HG03521 (cell line): ENCODE measurements around the gene ITGBL1.

Experiments used
- ATAC-seq: cut with Tn5 transposase; IDR thresholded peaks from one replicate; pipeline ENCODE4 v1.9.1; 2021; ENCODE audit warnings: mild to moderate bottlenecking, moderate library complexity; ENCODE audit not compliant: unreplicated experiment

Gene ITGBL1

DNA sequence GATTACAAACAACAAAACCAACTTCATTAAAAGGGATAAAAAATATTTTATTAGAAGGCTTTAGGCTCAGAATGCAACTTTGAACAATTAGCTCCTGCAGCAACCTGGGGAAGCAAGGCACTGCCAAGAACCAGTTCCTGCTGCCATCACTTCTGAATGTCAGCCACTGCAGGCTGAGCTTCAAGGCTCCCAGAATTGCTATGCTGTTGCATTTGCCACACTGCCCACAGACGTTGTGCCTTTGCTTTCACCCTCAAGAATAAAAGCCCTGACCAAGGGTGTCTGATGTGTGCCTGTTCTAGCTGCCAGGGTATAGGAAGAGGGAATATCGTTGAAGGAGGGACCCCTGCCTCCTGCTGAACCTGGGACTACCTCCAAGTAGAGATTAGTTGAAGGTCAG lies 238.4 kb downstream of the ITGBL1 start:
- no peak for ATAC-seq

DNA sequence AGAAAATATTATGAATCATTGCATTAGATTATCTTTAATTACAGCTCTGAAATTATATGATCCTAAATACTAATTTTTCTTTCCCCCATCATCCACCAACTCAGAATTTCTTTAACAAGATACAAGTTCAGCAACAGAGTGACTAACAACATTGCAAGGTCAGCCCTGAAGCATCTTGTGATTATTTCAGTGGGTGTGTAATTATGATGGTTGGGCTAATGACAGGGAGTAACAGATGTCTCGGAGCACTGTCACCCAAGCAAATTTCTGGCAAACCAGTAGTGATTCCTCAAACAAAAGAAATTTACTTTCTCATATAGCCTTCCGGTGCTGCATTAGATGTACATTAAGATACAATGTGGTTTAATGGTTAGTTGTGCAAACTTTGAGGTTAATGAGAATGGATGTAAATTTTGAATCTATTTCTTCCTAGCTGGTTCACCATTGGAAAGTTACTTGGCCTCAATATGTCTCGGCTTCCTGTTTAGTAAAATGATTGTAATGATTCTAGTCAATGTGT lies 238.9 kb downstream of the ITGBL1 start:
- no peak for ATAC-seq

DNA sequence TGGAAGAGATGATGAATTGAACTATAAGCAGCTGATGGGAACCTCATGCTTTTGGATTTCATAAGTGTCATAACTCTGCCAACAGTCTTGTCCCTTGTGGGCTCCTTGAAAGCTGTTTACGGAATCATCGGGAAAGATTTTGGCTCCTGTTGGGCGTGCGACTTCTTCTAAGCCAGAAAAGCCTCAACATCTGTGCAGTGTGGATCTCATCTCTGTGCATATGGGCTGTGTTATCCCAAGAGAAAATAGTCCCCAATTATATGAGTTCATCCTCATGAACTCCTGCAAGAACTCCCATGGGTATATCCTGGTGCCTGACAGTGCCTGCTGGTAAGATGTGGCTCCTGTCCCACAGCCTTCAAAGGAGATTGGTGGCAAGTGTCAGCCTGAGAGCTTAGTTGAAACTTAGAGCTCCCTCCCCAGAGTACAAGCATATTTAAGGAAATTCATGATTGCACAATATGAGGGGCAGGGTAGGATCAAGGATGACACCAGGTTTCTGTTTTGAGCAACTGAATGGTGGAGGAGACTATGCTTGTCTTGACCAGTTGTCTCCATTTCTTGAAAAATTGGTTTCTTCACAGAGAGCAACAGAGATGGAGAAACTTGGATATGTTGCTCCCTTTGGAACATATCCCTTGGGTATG lies 243.5 kb downstream of the ITGBL1 start:
- no peak for ATAC-seq

DNA sequence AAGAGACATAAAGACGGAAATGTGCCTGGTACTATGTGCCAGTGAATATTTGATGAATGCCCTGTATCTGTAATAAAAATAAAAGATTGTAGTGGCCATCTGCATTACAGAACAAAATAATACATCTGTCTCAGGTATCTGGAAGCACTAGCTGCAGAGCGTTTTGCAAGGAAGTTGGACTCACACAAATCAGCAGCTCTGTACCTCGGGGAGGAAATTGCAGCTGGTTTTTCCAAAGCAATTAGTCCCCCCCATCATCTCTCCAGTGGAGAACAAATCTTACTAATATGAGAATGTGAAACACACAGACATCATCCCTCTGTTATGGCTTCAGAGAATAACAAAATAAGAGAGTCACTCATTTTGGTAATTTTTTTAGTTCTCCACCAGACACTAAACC lies 245.3 kb downstream of the ITGBL1 start:
- ATAC-seq = no peak

DNA sequence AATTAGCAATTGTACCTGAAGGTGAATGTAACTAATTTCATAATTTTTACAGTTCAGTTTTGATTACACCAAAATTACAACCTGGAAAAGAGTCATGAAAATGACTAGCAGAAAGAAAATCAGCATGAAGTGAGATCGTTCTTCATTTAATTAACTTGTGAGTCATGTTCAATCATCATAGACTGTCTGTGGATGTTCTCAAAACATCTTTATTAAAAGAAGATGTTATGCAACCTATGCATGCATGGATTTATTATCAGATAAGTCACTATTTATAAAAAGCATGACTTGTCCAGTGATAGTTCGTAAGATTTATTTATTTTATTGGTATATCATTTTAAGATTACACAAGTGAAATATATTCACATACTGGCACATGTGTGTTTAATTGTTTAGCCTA lies 245.9 kb downstream of the ITGBL1 start:
- no peak for ATAC-seq

DNA sequence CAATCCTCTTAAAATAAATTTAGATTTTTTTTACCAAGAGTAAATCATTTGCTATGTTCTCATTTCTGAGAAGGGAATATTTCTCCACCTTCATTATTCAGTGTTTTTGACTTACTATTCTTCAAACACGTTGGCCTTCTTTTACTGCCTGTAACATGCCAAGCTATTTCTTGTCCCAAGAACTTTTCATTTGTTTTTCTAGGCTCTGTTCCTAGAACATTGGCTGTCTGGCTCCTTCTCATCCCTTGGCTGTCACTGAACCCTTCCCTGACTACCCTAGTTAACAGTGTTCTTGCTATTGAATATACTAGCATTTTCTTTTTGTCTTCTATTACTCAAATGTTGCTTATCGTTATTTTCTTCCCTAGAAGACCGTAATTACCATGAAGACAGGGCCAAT lies 248.1 kb downstream of the ITGBL1 start:
- no peak for ATAC-seq

DNA sequence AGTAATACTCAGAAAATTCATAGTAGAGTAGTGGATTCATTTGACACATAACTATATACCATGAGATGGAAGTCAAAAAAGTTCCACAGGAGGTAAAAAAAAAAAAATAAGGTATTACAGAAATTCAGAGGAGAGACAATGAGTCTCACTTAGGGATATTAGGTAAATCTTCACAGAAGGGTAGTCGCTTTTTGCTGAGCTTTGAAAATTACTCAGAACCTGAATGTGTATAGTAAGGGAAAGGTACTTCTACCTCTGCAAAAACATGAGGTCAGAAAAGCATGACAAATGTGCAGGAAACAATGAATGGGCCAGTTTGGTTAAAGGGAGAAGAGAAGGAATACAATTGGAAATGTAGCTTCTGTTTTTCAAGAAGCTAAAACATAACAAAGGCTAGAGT lies 250.6 kb downstream of the ITGBL1 start:
- ATAC-seq = no peak

DNA sequence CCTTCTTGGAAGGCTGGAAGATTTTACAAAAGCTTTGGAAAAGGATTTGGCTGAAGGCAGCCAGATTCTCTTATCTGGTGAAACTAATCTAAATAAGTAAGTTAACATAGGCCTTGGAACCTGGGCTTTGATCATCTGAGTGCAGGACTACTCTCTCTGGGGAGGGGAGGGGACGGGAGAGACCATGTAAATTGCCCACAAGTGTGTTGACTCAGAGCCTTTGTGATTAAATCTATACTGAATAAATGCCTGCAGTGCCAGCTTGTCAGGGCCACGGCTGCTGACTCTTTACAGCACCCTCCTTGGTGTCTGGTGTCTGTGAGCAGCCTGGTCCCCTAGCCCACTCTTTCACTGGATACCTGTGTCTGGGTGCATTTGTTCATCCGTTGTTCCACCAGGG lies 251.4 kb downstream of the ITGBL1 start:
- no peak for ATAC-seq

DNA sequence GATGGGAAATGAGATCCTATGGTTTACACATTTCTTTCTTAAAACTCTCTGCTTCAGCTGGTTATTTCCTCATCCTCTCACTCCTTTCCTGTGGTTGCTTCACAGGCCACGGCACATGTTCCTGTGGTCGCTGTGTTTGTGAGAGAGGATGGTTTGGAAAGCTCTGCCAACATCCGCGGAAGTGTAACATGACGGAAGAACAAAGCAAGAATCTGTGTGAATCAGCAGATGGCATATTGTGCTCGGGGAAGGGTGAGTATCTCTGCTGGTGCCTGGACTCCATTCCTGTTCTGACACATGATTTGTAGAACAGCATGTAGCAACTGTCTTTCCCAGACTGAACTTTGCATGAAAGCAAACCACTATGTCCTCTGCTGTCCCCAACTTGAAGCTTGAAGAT lies 254.2 kb downstream of the ITGBL1 start:
- no peak for ATAC-seq

DNA sequence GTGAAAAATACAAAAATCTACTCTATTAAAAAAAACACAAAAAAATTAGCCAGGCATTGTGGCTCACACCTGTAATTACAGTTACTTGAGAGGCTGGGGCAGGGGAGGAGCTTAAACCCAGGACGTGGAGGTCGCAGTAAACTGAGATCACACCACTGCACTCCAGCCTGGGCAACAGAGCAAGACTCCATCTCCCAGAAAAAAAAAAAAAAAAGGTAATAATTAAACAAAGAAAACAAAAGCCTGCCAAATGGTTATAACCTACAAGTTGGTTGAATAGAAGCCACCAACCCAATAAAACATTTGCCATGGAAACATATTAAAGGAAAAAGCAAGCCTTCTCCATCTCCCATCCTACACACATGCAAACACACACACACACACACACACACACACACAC lies 255.2 kb downstream of the ITGBL1 start:
- ATAC-seq = no peak

DNA sequence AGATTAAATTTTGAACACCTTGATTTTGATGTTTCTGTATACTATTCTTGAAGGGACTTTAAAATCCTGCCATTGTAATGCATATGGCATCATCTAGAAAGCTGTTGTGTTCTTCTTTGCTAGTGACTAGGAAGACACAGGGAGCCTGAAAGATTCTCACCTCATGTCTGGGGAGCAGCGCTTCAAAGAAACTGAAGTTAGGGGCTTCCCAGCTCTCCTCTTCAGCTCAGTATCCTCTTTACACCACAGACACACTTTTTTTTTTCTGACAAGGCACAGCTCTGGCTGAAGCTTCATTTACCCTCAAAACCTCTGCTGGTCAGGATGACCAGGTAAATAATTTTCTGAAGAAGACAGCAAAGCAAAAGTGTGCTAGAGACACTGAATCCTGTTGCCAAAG lies 255.6 kb downstream of the ITGBL1 start:
- ATAC-seq = no peak

DNA sequence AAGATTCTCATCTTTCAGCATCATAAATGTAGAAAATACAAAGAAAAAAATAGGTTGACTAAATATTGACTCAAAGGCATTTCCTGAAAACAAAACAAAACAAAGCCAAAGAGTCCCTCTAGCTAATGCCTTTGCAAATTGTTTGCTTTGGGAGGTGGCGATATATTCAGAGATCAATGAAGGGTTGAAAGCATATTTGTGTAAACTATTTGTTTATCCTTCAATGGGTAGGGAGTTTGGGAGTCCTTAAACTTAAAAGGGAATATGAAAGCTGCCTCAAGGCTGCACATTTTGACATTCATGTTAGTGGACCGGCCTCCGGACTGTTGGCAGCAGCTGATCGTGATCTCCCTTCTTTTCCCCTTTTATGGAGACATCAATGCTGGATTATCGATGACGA lies 257.5 kb downstream of the ITGBL1 start:
- no peak for ATAC-seq

DNA sequence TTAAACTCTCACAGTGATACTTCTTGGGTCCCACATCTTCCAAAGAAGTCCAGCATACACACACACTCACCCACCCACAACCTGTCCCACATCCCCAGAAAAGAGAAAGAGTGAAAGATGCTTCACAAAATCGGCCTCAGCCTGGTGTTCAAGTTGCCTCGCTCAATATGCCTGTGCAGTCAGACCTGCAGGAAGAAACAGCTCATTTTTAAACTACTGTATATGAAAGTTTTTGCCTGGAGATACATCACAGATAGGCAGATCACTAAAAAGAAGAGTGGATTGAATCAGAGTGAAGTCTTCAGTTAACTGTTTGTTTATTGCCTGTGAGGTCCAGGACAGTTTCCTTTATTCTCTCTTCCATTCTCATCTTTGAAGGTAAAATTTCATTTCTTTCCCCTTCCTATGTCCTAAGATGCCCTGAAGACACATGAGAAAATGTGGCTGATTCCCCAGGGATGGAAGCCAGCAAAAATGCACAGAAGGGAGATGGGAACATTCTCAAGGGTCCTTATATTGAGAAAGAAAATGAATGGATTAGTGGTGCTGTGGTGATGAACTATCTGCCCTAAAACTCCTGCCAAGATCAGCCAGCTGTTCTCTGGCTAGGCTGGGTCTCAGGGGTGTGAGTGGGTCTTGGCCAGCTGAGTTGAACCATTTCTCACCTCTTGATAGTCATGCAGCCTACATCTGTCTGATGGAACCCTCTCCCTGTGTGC lies 259.0 kb downstream of the ITGBL1 start:
- ATAC-seq = no peak

DNA sequence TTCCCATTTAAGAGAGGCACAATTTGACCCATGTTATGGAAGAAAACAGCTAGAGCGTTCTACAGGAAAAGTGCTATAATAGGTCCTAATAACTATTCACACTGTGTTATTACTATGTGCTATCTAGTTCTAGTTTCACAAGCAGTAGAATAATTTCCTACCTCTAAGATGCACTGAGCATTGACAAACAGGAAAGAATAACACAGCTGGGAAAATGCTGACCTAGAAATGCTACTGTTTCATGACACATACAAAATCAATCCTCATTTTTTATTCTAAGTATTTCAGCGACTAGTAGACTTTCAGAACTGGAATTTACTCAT lies 259.5 kb downstream of the ITGBL1 start:
- ATAC-seq = no peak

DNA sequence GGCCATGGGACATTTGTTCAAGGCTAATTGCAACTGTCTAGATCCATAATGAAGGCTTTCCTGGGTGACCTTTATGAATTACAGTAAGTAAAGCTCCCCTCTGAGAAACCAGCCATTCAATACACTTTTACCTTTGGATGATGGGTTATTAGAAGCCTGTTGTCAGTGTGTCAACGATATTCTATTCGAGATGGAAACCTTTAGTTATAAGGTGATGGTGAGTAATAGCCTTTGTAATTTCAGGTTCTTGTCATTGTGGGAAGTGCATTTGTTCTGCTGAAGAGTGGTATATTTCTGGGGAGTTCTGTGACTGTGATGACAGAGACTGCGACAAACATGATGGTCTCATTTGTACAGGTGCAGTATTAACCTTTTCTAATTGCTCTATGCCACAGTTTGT lies 261.7 kb downstream of the ITGBL1 start:
- no peak for ATAC-seq

DNA sequence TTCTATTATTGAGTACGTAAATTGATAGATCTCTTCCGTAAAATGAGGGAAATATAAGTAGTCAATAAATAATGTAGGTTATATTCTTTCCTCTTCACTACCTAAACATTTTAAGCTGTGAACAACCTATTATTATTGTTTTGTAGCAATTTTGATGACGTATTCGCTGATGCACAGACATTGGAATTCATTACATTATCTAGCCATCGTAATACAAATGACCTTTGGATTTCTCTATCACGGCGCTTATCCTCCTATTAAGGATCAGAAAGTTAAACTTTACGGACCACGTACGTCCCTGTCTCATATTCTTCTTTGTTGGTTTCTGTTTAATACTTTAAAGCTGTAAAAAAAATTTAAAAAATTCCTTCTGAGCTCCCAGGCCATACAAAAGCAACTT lies 264.9 kb downstream of the ITGBL1 start:
- no peak for ATAC-seq

DNA sequence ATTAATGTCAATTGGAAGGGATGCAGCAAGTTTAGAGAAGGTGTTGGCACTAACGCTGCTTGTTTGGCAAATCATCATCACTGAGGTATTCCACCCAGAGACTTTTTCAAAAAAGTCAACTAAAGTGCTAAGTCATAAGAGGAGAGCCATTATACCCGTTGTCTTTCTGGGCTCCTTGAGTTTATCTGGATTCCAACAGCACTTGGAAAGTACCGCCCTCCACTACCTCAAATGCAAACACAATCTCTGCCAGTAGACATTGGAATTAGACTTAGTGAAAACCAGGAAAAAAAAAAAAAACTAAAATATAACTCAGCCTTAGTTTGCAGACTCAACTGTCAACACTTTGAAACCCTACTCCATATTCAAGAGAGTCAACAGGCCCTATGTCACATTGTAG lies 266.0 kb downstream of the ITGBL1 start:
- no peak for ATAC-seq

DNA sequence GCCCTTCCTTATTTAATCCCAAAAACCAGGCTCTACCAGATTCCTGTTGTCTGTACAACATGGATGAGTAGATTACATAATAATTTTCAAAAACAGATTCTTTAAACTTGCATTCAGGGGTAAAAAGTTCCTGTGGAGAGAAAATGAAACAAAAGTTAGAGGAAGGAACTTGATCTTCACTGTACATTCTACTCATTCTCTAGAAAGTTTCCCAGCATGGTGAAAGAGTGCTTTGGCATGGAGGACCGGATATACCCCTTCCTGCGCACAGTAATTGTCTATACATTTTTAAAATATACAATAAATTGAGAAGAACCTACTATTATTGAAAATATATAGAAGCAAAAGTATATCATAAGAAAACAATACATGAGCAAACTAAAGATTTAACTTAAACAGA lies 274.2 kb downstream of the ITGBL1 start:
- ATAC-seq = no peak

DNA sequence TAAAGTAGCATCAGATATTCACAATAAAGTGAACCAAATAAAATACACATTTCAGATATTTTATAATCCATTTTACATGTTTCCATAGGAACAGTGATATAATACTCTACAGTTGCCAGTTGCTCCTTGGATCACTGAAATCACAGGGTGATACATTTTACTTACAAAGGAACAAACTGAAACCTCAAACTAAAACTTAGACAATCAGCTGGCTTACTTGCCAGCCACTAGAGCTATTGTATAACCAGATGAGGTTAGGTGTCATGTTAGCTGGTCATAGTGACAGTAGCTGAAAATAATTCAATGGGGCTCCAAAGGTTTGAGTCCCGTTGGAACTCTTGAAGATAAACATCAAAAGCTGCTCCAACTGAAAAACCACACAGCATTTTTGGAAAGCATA lies 274.6 kb downstream of the ITGBL1 start:
- no peak for ATAC-seq

DNA sequence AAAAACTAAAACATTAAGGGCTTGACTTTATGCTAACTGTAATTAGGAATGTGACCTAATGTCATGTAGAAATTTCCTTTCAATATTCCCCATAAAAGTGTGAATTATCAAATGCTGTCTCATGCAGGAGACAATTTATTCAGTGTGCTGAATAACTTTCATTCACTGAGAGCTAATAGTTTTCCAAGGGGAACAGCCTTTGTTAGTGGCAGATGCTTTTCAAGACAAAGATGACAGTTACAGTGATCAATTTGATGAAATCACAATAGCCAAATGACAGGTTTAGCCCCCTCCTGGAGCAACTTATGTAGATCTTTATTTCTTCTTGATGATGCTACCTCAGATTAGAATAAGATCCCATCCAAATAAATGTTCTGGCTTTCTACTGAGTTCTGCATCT lies 275.5 kb downstream of the ITGBL1 start:
- ATAC-seq = no peak

DNA sequence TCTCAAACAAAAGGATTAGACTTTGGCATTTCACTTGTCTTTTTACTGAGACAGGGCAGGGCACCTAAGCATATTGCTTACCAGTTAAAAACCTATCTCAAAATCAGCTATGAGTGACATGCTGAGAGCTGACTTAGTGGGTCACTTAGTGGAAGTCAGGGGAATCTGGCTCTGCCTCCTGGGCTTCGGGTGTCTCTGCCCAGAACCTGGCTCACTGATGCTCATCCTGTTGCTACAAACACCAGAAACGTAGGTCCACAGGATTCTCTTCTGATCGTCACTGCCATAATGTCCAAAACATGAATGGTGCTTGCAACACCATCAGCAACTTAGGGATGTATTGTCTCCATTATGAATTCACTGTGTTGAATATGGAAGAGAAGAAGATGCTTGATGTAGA lies 276.1 kb downstream of the ITGBL1 start:
- no peak for ATAC-seq

DNA sequence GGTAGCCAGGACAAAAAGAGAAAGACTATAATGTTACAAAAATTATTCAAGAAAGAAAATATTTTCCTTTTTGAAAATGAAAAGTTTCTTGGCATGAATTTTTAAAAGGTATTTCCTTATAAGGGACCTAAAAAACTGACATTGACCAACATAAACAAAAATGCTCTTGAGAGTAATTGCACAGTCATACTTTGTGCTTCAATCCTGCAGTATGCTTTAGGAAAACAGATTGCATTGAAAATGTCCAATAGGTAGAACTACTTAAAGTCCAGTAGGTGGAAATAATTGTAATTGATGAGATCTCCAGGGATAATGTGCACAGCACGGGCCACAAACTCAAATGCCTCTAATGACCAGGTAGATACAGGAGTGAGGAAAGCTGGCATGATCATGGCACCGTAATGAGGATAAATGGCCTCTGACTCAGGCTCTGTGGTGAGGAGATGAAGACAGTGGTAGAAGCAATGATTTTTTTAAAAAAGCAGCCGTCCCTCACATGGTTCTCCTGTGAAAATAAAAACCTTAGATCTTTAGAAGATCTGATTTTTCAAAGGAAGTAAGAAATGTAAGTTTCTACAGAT lies 278.0 kb downstream of the ITGBL1 start:
- ATAC-seq = no peak

DNA sequence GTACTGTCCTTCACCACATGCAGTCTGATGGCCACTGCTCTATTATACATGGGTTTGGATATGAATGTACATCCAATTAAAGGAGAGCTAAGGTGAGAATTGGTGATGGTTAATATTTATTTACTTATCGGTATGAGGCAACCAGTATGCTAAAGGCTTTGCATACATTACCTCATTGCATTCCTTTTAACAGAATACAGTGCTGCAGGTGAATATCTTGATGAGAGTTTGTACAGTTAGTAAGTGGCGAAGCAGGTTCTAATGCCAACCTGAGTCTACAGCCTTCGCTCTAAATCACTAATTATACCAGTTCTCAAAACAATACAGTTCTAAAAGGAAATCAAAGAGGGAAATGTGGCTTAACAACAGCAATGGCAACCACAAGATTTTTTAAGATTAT lies 284.1 kb downstream of the ITGBL1 start:
- ATAC-seq = no peak
